Pancreas (tissue), 10 donors: Measurements from ENCODE around the gene DSE. TPM values are rescaled to one million over a fixed set of nuclear protein-coding genes. Genes with fewer than 3 reads are reported as not detected.

Experiments used
- ATAC-seq, 4 donors: fragments of 200-7000 bp; cut with Tn5 transposase; one replicate each; pipeline versions ENCODE4 v1.8.0 to v1.9.1; 2020; ENCODE audit warnings: mild to moderate bottlenecking in 4 of 4, moderate library complexity in 4 of 4
- DNase-seq, 6 donors: peaks; one replicate each; pipeline ENCODE4 v3.0.0-alpha.2; 2020
- FAIRE-seq: peaks from 2 replicates; lab custom pipeline; 2012; peaks lifted over from hg19 to GRCh38; lab: Jason Lieb, UNC
- H3K27ac ChIP-seq, 4 donors: fragments of 200-600 bp; sonication (generic); 1 replicate in 3 of 4; 2 replicates in 1 of 4; pipeline versions ENCODE4 v1.5.0 to v1.8.0; 2020
- H3K27me3 ChIP-seq, 4 donors: fragments of 200-600 bp; one replicate each; pipeline ENCODE4 v1.8.0; 2021
- H3K36me3 ChIP-seq, 3 donors: fragments of 200-600 bp; sonication (generic) in 1 of 3; one replicate each; pipeline versions ENCODE4 v1.5.0 to v1.8.0; 2020 to 2021
- H3K4me1 ChIP-seq, 3 donors: fragments of 200-600 bp; one replicate each; pipeline ENCODE4 v1.8.0; 2021
- H3K4me3 ChIP-seq, 4 donors: fragments of 200-600 bp; sonication (generic) in 2 of 4; one replicate each; pipeline versions ENCODE4 v1.5.0 to v1.8.0; 2020 to 2021
- H3K9me3 ChIP-seq, 4 donors: fragments of 200-600 bp; one replicate each; pipeline ENCODE4 v1.8.0; 2021
- WGBS, 2 donors: extraction: QIAGEN DNeasy Blood & Tissue Kit; methylation state at CpG; one replicate each; pipeline ENCODE4 v1.1.7; 2013; 5-methylcytosine and 5-hydroxymethylcytosine counted together
- intact Hi-C, 3 donors: fragments of 100-400 bp; cut with DNase I; formaldehyde crosslinking; loops; one replicate each; pipeline versions ENCODE4 v1.11.1 to v1.14.2; 2022
- polyA plus RNA-seq, 2 donors: library from polyadenylated mRNA; stranded (reverse); fragments of 200-250 nt; gene quantifications; one replicate each; pipeline ENCODE4 v1.2.3, GENCODE V29; 2013
- total RNA-seq, 6 donors: library from RNA; stranded (reverse); fragmentation: NEBNext Ultra II Directional in 4 of 6; extraction: Animal tissue kit (Norgen Biotek cat#: 25700) in 4 of 6; gene quantifications; one replicate each; pipeline versions ENCODE4 v1.2.1 to v1.2.4, GENCODE V29; 2021 to 2023
- TF ChIP-seq, protein P1 (sequence below), 4 donors: fragments of 200-600 bp; sonication (generic) in 3 of 4; IDR thresholded peaks; one replicate each; pipeline versions ENCODE4 v1.5.0 to v1.8.0; 2021; ENCODE audit warnings: antibody characterized with exemption in 4 of 4
- donor health status: healthy with polysubstance abuse.
- donor health status: DM: no; HTN: no; CAD: no; lungs with moderate emphysema.
- donor health status: DM: no; HTN: no; CAD: no.
- donor health status: control.
- donor health status: control.
- donor health status: Bipolar disorder and iron deficiency.
- donor health status: DM: yes; HTN: yes; CAD: no.
- donor health status: DM: no; HTN: no; CAD: no.
- donor health status: DM: no; HTN: no; CAD: no.
- donor health status: DM: yes; HTN: yes; CAD: no.

Gene DSE
- total and polyA plus RNA-seq, 8 donors: 1.7 to 19.2 (median 2.8) TPM

DNA sequence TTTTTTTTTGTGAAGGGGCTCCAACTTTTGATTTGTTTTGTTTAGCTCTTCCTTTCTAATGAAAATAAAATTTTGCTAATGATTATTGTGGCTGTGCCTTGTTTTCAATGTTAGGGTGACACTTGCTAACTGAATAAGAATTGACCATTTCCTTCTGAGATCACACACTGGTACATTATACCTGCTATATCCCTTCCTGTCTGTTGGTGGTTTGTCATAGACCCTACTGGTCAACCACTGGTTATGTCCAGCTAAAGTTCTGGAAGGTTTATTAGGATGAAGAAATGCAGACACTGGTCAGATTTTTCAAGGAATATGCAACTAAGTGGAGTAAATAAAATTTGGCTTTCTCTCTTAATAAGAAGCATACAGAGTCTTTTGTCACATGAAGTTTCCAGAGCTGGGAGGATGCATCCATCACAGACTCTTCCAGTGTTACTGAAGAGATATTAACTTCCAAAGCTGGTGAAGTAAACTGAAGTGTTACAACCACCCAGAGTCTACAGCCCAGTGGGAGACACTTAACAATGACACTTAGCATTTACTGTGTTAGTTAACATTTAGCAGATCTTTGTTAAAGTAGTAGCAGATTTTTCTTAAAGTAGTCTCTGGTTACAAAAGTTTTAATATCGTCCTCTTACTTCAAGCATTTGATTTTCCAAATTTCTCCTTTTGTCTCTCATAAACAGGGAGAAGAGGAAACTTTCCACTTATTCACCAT lies 121.0 kb downstream of the DSE start:
- no peaks in the 10 kb centered on the region for H3K9me3 ChIP-seq
- no peaks in the 10 kb centered on the region for H3K36me3 ChIP-seq
- no peaks in the 10 kb centered on the region for H3K27me3 ChIP-seq
- no peaks in the 10 kb centered on the region for H3K4me1 ChIP-seq
- no peak overlapping the region for H3K27ac ChIP-seq
- H3K4me3 ChIP-seq: no peak overlapping the region
- FAIRE-seq: no peak
- intact Hi-C loops: no loop called here
- WGBS, 2 donors: 69 to 86% methylated on average over 1 of the region's 1 CpG
- TF ChIP-seq, protein P1, sequence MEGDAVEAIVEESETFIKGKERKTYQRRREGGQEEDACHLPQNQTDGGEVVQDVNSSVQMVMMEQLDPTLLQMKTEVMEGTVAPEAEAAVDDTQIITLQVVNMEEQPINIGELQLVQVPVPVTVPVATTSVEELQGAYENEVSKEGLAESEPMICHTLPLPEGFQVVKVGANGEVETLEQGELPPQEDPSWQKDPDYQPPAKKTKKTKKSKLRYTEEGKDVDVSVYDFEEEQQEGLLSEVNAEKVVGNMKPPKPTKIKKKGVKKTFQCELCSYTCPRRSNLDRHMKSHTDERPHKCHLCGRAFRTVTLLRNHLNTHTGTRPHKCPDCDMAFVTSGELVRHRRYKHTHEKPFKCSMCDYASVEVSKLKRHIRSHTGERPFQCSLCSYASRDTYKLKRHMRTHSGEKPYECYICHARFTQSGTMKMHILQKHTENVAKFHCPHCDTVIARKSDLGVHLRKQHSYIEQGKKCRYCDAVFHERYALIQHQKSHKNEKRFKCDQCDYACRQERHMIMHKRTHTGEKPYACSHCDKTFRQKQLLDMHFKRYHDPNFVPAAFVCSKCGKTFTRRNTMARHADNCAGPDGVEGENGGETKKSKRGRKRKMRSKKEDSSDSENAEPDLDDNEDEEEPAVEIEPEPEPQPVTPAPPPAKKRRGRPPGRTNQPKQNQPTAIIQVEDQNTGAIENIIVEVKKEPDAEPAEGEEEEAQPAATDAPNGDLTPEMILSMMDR (IDR thresholded peaks at IDR 0.05): no peak
- ATAC-seq: no peak
- no peak for DNase-seq

DNA sequence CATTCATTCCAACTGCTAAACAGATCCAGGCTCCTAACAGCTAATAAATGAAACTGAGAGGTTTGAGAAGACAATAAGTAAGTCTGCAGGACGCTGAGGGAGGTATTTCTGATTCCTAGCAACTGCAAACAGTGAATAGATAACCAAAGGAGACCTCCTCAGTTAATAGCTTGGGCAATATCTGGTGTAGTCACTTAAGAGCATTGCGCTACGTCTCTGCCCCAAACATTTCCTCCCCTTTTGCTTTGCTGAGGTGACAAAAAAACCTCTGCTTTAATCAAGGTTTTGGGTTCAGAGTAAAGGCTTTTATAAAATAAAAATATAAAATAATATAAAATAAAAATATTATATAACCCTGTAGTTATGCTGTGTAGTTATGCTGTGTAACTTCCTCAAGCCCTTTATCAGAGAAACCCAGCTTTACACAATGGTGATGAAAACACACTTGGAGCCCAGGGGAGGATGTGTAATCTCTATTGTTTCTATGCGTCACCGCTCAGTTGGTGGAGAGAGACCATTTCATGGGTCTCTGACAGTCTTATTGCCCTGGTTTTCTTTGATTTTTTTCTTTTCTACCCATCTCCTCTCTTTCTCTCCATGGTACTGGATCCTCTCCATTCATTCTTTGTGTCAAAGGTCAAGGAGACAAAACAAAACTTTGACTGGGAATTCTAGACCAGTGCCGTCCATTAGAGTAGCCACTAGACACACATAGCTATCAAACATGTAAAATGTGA lies 121.8 kb downstream of the DSE start:
- TF ChIP-seq, protein P1 (IDR thresholded peaks at IDR 0.05): no peak
- Histone ChIP-seq H3K9me3 (no peaks in the 10 kb centered on the region), H3K27ac (no peak overlapping the region), H3K4me1 (no peaks in the 10 kb centered on the region), H3K27me3 (no peaks in the 10 kb centered on the region), H3K36me3 (no peaks in the 10 kb centered on the region), H3K4me3 (no peak overlapping the region)
- intact Hi-C loops: no loop called here
- 62 to 75% methylated on average over 6 of the region's 6 CpGs for WGBS, 2 donors
- DNase-seq (no peak), ATAC-seq (no peak), FAIRE-seq (no peak)

Other genes starting within 250 kb of the DSE start
- 10 to 100 TPM in 1 of 6 donors, 1 to 10 TPM in 1, under 1 TPM in 1, not detected in 3; 0.09 to 15.4 (median 3.4) TPM for gene COL10A1, start 244.8 kb upstream of the DSE start, total RNA-seq
- under 1 TPM in 1 of 2 donors, not detected in 1; 0.07 TPM for gene COL10A1, start 244.8 kb upstream of the DSE start, polyA plus RNA-seq
- gene TSPYL4, start 116.9 kb upstream of the DSE start, total RNA-seq: 10 to 100 TPM in 1 of 6 donors, 1 to 10 TPM in 5; 5.7 to 10.5 (median 7.1) TPM
- 10 to 100 TPM in 1 of 2 donors, 1 to 10 TPM in 1; 4.9 to 19.4 TPM for gene TSPYL4, start 116.9 kb upstream of the DSE start, polyA plus RNA-seq
- 10 to 100 TPM; 29.4 to 50.3 (median 44.0) TPM for gene TSPYL1, start 91.0 kb upstream of the DSE start, total RNA-seq
- 10 to 100 TPM; 11.9 to 23.6 TPM for gene TSPYL1, start 91.0 kb upstream of the DSE start, polyA plus RNA-seq
- gene CALHM6, start 90.4 kb downstream of the DSE start, total RNA-seq: 1 to 10 TPM in 2 of 6 donors, under 1 TPM in 3, not detected in 1; 0.44 to 4.2 (median 0.98) TPM
- 1 to 10 TPM; 1.3 to 1.4 TPM for gene CALHM6, start 90.4 kb downstream of the DSE start, polyA plus RNA-seq
- gene CALHM5, start 140.7 kb downstream of the DSE start, total RNA-seq: under 1 TPM; 0.04 to 0.41 (median 0.13) TPM
- gene CALHM5, start 140.7 kb downstream of the DSE start, polyA plus RNA-seq: under 1 TPM; 0.08 to 0.12 TPM
- not detected for gene TRAPPC3L, start 174.7 kb downstream of the DSE start, total RNA-seq
- gene TRAPPC3L, start 174.7 kb downstream of the DSE start, polyA plus RNA-seq: under 1 TPM in 1 of 2 donors, not detected in 1; 0.12 TPM
- gene CALHM4, start 182.8 kb downstream of the DSE start, total RNA-seq: not detected
- not detected for gene CALHM4, start 182.8 kb downstream of the DSE start, polyA plus RNA-seq
- gene RWDD1, start 200.6 kb downstream of the DSE start, total RNA-seq: 10 to 100 TPM; 26.0 to 37.5 (median 27.1) TPM
- 10 to 100 TPM; 38.1 to 40.6 TPM for gene RWDD1, start 200.6 kb downstream of the DSE start, polyA plus RNA-seq
- under 1 TPM; 0.23 to 0.49 (median 0.39) TPM for gene RSPH4A, start 245.5 kb downstream of the DSE start, total RNA-seq
- gene RSPH4A, start 245.5 kb downstream of the DSE start, polyA plus RNA-seq: 1 to 10 TPM in 1 of 2 donors, under 1 TPM in 1; 0.76 to 1.2 TPM